ENCODE measurements around the gene OPTC.

Gene OPTC

GRCh38 chr1:203536980-203537455, 43.1 kb downstream of the OPTC start:
- no peak for DNase-seq (ENCODE audit: low read depth)

- no peak for DNase-seq (ENCODE audit: low read depth)
Observed at GRCh38 chr1:203537806-203538464, 44.0 kb downstream of the OPTC start.

GRCh38 chr1:203538726-203539125, 44.8 kb downstream of the OPTC start:
- DNase-seq (ENCODE audit: low read depth), result no peak

- no peak for DNase-seq (ENCODE audit: low read depth)
Observed at GRCh38 chr1:203539831-203540546, 46.0 kb downstream of the OPTC start.

- DNase-seq (ENCODE audit: low read depth), result no peak
Observed at GRCh38 chr1:203544485-203544884, 50.5 kb downstream of the OPTC start.

GRCh38 chr1:203544978-203545816, 51.2 kb downstream of the OPTC start:
- no peak for DNase-seq (ENCODE audit: low read depth)

GRCh38 chr1:203546274-203546673, 52.3 kb downstream of the OPTC start:
- no peak for DNase-seq (ENCODE audit: low read depth)

- no peak for DNase-seq (ENCODE audit: low read depth)
Observed at GRCh38 chr1:203547147-203547546, 53.2 kb downstream of the OPTC start.

GRCh38 chr1:203547771-203548421, 53.9 kb downstream of the OPTC start:
- no peak for DNase-seq (ENCODE audit: low read depth)

GRCh38 chr1:203548892-203549291, 54.9 kb downstream of the OPTC start:
- no peak for DNase-seq (ENCODE audit: low read depth)

- no peak for DNase-seq (ENCODE audit: low read depth)
Observed at GRCh38 chr1:203549309-203549708, 55.4 kb downstream of the OPTC start.

GRCh38 chr1:203550846-203551245, 56.9 kb downstream of the OPTC start:
- DNase-seq (ENCODE audit: low read depth), result no peak

GRCh38 chr1:203551550-203551949, 57.6 kb downstream of the OPTC start:
- DNase-seq (ENCODE audit: low read depth), result no peak

GRCh38 chr1:203553496-203553895, 59.5 kb downstream of the OPTC start:
- no peak for DNase-seq (ENCODE audit: low read depth)

GRCh38 chr1:203554071-203554470, 60.1 kb downstream of the OPTC start:
- no peak for DNase-seq (ENCODE audit: low read depth)

- DNase-seq (ENCODE audit: low read depth), result no peak
Observed at GRCh38 chr1:203555076-203555475, 61.1 kb downstream of the OPTC start.

- no peak for DNase-seq (ENCODE audit: low read depth)
Observed at GRCh38 chr1:203555511-203556046, 61.6 kb downstream of the OPTC start.

- no peak for DNase-seq (ENCODE audit: low read depth)
Observed at GRCh38 chr1:203556047-203556851, 62.3 kb downstream of the OPTC start.

- no peak for DNase-seq (ENCODE audit: low read depth)
Observed at GRCh38 chr1:203557390-203557789, 63.4 kb downstream of the OPTC start.

GRCh38 chr1:203558064-203558760, 64.3 kb downstream of the OPTC start:
- DNase-seq (ENCODE audit: low read depth), result no peak

All from activated T-helper 1 cell treated with Interleukin-2 at 50 U/mL for 16 hours (primary cell).